Immature natural killer cell (primary cell): ENCODE data around the gene LRIT1. TPM values are rescaled to one million over a fixed set of nuclear protein-coding genes. Genes with fewer than 3 reads are reported as not detected.

Experiments used
- DNase-seq, 3 donors: peaks; one replicate each; pipeline ENCODE4 v3.0.0; 2022; ENCODE audit warnings: mixed read lengths in 1 of 3
- H3K27ac Mint-ChIP-seq, 6 donors: one replicate each; pipeline ENCODE4 v1.8.0; 2020; ENCODE audit warnings: mixed read lengths in 6 of 6, mild to moderate bottlenecking in 5 of 6, inconsistent platforms in 4 of 6, moderate library complexity in 3 of 6
- H3K27me3 Mint-ChIP-seq, 3 donors: one replicate each; pipeline ENCODE4 v1.8.0; 2020 to 2021; ENCODE audit warnings: low read depth in 3 of 3, mild to moderate bottlenecking in 3 of 3, mixed read lengths in 3 of 3, moderate library complexity in 3 of 3, inconsistent platforms in 1 of 3
- H3K36me3 Mint-ChIP-seq, 3 donors: one replicate each; pipeline ENCODE4 v1.8.0; 2020; ENCODE audit warnings: mixed read lengths in 3 of 3, inconsistent platforms in 2 of 3, mild to moderate bottlenecking in 2 of 3
- H3K4me1 Mint-ChIP-seq, 2 donors: one replicate each; pipeline ENCODE4 v1.8.0; 2020; ENCODE audit warnings: inconsistent platforms in 2 of 2, mild to moderate bottlenecking in 2 of 2, mixed read lengths in 2 of 2, moderate library complexity in 1 of 2
- H3K4me3 Mint-ChIP-seq, 5 donors: one replicate each; pipeline ENCODE4 v1.8.0; 2020; ENCODE audit warnings: mild to moderate bottlenecking in 5 of 5, mixed read lengths in 5 of 5, inconsistent platforms in 3 of 5, moderate library complexity in 3 of 5
- H3K9me3 Mint-ChIP-seq, 6 donors: one replicate each; pipeline ENCODE4 v1.8.0; 2020; ENCODE audit warnings: mild to moderate bottlenecking in 6 of 6, mixed read lengths in 6 of 6, inconsistent platforms in 4 of 6, moderate library complexity in 3 of 6
- polyA plus RNA-seq, 3 donors: library from polyadenylated mRNA; unstranded; fragments of 300-500 nt; fragmentation: Illumina TruSeq; gene quantifications; one replicate each; pipeline ENCODE4 v1.2.3, GENCODE V29; 2021

Gene LRIT1
- polyA plus RNA-seq, 3 donors from 2014 or later, result not detected

DNA sequence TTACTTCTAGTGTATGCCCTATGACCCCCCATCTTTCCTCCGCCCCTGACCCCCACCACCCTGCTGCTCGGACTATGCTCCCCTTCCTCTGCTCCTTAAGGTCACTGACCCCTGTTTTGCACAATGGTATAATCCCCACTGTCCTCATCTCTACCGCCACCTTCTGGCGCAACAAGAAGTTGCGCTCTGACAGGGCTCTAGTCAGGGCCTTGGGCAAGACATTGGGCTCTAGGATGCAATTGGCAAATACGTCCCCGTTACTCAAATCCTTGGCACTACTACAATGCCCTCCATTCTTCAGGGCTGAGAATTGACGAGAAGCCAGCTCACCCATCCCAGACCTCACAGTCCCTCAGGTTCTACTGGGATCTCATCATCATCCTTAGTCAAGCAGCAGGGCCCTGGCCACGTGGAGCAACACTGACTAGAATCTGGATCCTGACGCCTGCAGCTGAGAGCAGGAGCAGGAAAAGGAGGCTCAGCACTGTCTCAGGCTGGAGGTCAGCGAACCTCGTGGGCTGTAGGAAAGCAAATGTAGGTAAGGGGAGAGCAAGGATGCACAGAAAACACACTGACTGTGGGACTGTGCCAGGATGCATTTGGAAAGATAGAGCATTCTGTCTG is 26.6 kb downstream of the LRIT1 start:
- no peaks in the 10 kb centered on the region for H3K9me3 Mint-ChIP-seq
- peaks cover 0 to 4% (median 4%) of the 10 kb centered on the region in 3 donors for H3K36me3 Mint-ChIP-seq
- H3K27me3 Mint-ChIP-seq, result peaks cover 0 to 1% (median 0%) of the 10 kb centered on the region in 3 donors
- DNase-seq, result peak; percentile 23 to 39 (median 38)
- H3K27ac Mint-ChIP-seq, result no peak overlapping the region
- H3K4me1 Mint-ChIP-seq, result no peaks in the 10 kb centered on the region
- H3K4me3 Mint-ChIP-seq, result peak overlapping the region in 3 of 5 donors; percentile 35 to 62 (median 51)

DNA sequence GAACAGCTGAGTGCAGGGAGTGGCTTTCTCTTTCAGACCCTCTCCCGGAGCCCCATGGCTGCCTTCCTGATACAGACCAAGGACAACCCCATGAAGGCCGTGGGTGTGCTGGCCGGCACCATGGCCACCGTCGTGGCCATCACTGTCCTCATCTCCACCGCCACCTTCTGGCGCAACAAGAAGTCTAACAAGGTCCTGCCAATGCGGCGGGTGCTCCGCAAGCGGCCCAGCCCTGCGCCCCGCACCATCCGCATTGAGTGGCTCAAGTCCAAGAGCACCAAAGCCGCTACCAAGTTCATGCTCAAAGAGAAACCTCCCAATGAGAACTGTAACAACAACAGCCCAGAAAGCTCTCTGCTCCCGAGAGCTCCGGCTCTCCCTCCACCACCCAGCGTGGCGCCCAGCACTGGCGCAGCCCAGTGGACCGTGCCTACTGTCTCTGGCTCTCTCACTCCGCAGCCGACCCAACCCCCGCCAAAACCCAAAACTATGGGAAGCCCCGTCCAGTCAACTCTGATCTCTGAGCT is 27.2 kb downstream of the LRIT1 start:
- Mint-ChIP-seq H3K9me3 (no peaks in the 10 kb centered on the region), H3K4me3 (peak overlapping the region in 3 of 5 donors; percentile 35 to 62 (median 51)), H3K36me3 (no peaks in the 10 kb centered on the region), H3K4me1 (no peaks in the 10 kb centered on the region), H3K27ac (no peak overlapping the region), H3K27me3 (peaks cover 0 to 1% (median 0%) of the 10 kb centered on the region in 3 donors)
- no peak for DNase-seq

DNA sequence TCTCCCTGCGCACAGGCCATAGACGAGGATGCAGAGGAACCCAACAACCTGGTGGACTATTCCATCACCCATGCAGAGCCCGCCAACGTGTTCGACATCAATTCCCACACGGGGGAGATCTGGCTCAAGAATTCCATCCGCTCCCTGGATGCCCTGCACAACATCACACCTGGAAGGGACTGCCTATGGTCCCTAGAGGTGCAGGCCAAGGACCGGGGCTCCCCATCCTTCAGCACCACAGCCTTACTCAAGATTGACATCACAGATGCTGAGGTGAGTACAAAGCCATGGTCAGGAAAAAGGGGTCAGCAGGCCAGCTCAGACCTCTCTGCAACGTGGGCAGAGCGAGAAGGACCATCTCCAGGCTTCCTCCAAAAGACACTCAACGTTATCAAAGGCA is 28.3 kb downstream of the LRIT1 start:
- Mint-ChIP-seq H3K36me3 (peaks cover 0 to 3% (median 0%) of the 10 kb centered on the region in 3 donors), H3K27ac (no peak overlapping the region), H3K4me1 (no peaks in the 10 kb centered on the region), H3K27me3 (peaks cover 0 to 3% (median 0%) of the 10 kb centered on the region in 3 donors), H3K9me3 (no peaks in the 10 kb centered on the region), H3K4me3 (no peak overlapping the region)
- DNase-seq, result no peak

DNA sequence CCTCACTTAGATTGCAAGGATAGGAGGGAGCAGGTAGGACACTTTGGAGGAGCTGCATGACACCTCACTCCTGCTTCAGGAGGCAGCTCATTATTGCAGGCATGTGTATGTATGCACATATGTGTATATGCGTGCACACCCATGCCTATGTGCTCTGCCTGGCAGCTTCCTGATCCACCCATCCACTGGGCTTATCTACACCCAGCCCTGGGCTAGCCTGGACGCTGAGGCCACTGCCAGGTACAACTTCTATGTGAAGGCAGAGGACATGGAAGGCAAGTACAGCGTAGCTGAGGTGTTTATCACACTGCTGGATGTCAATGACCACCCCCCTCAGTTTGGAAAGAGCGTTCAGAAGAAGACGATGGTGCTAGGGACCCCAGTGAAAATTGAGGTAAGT is 29.3 kb downstream of the LRIT1 start:
- H3K27me3 Mint-ChIP-seq, result peaks cover 0 to 3% (median 0%) of the 10 kb centered on the region in 3 donors
- H3K4me3 Mint-ChIP-seq, result no peak overlapping the region

DNA sequence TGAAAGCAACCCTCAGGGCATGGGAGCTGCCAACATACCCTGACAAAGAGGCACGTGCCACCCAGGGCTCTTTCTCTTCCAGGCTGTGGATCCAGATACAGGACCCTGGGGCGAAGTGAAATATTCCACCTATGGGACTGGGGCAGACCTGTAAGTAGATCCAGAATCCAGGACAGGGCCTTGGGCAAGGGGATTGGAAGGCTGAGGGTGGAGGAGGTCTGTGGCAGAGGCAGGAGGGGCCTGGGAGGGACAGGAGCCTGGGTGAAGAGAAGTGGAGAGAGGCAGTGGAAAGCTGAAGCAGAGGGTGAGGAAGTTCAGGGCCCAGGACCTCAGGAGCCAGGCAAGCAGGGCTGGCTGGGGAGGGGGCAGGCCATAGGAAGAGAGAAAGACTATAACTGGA is 29.8 kb downstream of the LRIT1 start:
- Mint-ChIP-seq H3K4me3 (no peak overlapping the region), H3K27me3 (peaks cover 0 to 3% (median under 1%) of the 10 kb centered on the region in 3 donors), H3K9me3 (no peaks in the 10 kb centered on the region), H3K36me3 (peaks cover 0 to 3% (median 0%) of the 10 kb centered on the region in 3 donors), H3K4me1 (no peaks in the 10 kb centered on the region), H3K27ac (no peak overlapping the region)
- DNase-seq, result no peak

More for the DNA sequence above, 29.3 kb downstream of the LRIT1 start:
- no peak for DNase-seq
- H3K4me1 Mint-ChIP-seq, result no peaks in the 10 kb centered on the region
- no peaks in the 10 kb centered on the region for H3K9me3 Mint-ChIP-seq
- H3K36me3 Mint-ChIP-seq, result peaks cover 0 to 3% (median 0%) of the 10 kb centered on the region in 3 donors
- no peak overlapping the region for H3K27ac Mint-ChIP-seq

DNA sequence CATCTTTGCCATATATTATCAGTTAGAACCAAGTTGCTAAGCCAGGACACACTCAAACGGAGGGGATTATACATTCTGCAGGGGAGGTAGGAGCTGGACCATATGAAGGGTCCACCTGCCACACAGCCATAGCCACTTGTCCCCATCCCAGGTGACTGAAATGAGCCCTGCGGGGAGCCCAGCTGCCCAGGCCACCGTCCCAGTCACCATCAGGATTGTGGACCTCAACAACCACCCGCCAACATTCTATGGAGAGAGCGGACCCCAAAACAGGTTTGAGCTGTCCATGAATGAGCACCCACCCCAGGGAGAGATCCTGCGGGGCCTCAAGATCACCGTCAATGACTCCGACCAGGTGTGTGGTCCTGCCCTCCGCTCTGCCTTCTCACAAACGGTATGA is 33.3 kb downstream of the LRIT1 start:
- no peak for DNase-seq
- H3K36me3 Mint-ChIP-seq, result peaks cover 0 to 3% (median 0%) of the 10 kb centered on the region in 3 donors

DNA sequence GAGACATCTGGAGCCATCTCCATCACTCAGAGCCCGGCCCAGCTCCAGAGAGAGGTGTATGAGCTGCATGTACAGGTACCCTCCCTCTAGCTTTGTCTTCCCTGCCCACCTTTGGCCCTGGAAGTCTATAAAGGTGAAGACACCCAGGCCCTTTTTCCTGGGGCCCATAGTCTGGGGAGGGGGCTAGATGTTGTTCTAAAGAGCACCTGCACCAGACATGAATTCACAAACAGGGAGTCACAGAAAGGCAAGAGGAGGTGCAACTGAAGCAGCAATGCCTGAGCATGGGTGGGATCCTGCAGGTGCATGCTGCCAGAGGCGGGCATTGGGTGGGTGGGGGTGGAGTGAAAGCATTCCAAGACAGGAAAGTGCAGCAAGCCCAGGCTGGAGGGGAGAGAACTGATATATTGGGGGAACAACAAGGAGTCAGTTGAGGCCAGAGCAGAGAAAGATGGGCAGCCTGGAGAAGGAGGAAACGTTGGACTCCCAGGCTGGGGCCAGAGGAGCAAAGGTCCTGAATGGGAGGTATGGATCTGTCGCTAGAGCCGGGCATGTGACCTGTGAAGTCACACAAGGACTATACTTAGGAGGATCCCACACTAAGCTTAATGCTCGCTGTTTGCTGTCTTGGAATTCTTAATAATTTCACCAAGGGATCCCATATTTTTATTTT is 35.4 kb downstream of the LRIT1 start:
- H3K4me1 Mint-ChIP-seq, result no peaks in the 10 kb centered on the region
- peak overlapping the region in 1 of 6 donors; percentile 17 for H3K27ac Mint-ChIP-seq
- DNase-seq, result no peak
- peaks cover 0 to 4% (median 3%) of the 10 kb centered on the region in 3 donors for H3K27me3 Mint-ChIP-seq
- H3K4me3 Mint-ChIP-seq, result no peak overlapping the region
- H3K9me3 Mint-ChIP-seq, result no peaks in the 10 kb centered on the region
- H3K36me3 Mint-ChIP-seq, result peaks cover 0 to 3% (median 0%) of the 10 kb centered on the region in 3 donors

More for the DNA sequence above, 33.3 kb downstream of the LRIT1 start:
- Mint-ChIP-seq H3K4me3 (no peak overlapping the region), H3K4me1 (no peaks in the 10 kb centered on the region), H3K9me3 (no peaks in the 10 kb centered on the region), H3K27me3 (peaks cover 0 to 4% (median 3%) of the 10 kb centered on the region in 3 donors), H3K27ac (no peak overlapping the region)

DNA sequence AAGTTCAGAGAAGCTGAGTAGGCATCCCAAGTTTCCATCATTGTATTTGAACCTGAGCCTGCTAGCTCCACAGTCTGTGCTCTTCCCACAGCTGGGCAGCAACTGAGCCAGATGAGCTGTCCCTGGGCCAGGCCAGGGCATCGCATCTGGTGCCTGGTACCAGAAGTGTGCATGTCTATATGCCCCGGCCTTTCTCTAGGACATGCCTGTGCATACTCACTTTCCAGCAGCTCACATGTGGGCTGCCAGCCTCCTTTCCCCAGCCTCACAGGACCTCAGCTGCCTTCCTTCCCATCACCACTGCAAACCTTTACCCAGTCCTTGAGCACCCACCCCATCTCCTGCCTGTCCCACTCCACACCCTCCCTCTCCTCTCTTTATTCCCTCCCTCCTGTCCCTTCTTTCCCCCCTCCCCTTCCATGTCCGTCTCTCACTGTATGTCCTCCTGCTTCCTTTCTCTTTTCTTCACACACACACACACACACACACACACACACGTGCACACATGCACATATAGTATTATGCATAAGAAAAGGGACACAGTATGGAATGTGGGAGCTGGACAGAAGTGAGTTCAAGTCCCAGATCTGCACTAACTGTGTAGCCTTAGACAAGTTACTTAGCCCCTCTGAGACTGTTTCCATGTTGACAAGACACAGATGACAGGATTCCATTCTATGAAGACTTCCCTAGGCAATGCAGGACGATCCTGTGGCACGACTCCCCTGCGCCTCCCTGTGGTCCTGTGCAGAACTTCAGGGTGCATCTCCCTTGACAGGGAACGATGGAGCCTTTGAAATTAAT is 36.1 kb downstream of the LRIT1 start:
- Mint-ChIP-seq H3K36me3 (peaks cover 0 to 6% (median 0%) of the 10 kb centered on the region in 3 donors), H3K4me3 (no peak overlapping the region), H3K4me1 (no peaks in the 10 kb centered on the region), H3K27me3 (peaks cover 0 to 4% (median 3%) of the 10 kb centered on the region in 3 donors), H3K9me3 (no peaks in the 10 kb centered on the region), H3K27ac (peak overlapping the region in 1 of 6 donors; percentile 17)
- DNase-seq, result peak; percentile 62 to 72 (median 64)

DNA sequence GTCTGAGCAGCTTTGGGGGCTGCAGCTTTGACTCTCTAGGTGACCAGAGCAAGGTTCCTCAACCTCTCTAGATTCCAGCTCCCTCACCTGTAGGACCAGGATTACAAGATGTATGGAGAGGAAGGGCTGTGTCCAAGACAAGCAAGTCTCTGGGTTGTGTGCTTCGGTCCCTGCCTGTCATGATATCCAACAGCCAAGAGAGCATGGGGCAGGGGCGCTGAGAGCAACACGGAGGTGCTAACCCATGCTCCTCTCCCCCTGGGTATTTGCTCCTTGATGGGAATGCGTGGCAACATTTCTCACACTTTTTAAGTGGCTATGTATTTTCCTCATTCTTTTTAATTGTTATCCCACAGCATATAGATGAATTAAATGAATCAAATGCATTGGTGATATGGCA is 36.7 kb downstream of the LRIT1 start:
- no peaks in the 10 kb centered on the region for H3K4me1 Mint-ChIP-seq
- H3K27me3 Mint-ChIP-seq, result peaks cover 0 to 4% (median 3%) of the 10 kb centered on the region in 3 donors
- DNase-seq, result no peak
- H3K9me3 Mint-ChIP-seq, result no peaks in the 10 kb centered on the region
- no peak overlapping the region for H3K4me3 Mint-ChIP-seq
- no peak overlapping the region for H3K27ac Mint-ChIP-seq
- peaks cover 0 to 7% (median 0%) of the 10 kb centered on the region in 3 donors for H3K36me3 Mint-ChIP-seq

DNA sequence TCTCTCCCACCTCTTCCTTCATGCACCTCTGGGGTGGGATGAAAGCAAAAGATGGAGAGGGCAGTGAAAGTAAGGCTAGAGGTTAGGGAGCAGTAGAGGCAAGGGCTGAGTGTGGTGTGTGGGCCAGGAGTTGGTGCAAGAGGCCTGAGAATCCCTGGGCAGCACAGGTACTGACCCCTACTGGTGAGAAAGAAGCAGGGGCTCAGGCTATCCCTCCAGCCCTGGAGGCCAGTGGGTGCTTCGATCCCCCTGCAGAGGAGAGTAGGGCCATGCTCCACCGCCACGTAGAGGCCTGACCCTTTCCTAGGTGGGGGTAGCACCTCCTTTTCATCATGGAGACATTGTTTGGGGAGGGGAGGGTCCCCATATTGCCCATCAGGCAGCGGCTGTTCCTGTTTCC is 37.2 kb downstream of the LRIT1 start:
- Mint-ChIP-seq H3K4me1 (no peaks in the 10 kb centered on the region), H3K4me3 (no peak overlapping the region), H3K27me3 (peaks cover 0 to 4% (median 3%) of the 10 kb centered on the region in 3 donors), H3K36me3 (peaks cover 0 to 9% (median 0%) of the 10 kb centered on the region in 3 donors), H3K9me3 (no peaks in the 10 kb centered on the region), H3K27ac (no peak overlapping the region)
- DNase-seq, result peak in 1 of 3 donors; percentile 17

DNA sequence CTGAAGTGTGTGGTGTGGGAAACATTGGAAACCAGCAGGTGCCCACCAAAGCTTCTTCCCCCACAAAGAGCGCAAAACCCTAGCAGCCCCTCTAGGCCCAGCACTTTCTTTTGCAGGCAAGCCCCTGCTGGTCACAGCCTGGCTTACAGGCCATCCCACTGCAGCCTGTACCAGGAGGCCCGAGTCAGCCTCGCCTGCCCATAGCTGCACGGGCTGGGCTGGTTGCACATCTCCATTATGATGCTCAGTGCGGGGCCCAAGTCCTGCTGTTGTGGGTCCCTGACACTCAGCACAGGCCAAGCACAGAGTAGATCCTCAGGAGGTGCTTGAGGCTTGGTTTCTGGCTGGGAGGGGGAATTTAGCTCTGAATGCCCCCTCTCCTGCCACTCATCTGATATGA is 39.0 kb downstream of the LRIT1 start:
- DNase-seq, result no peak
- H3K36me3 Mint-ChIP-seq, result peaks cover 0 to 13% (median 6%) of the 10 kb centered on the region in 3 donors
- H3K9me3 Mint-ChIP-seq, result no peaks in the 10 kb centered on the region
- no peak overlapping the region for H3K27ac Mint-ChIP-seq
- peaks cover 0 to 4% (median 3%) of the 10 kb centered on the region in 3 donors for H3K27me3 Mint-ChIP-seq
- no peaks in the 10 kb centered on the region for H3K4me1 Mint-ChIP-seq
- H3K4me3 Mint-ChIP-seq, result no peak overlapping the region

DNA sequence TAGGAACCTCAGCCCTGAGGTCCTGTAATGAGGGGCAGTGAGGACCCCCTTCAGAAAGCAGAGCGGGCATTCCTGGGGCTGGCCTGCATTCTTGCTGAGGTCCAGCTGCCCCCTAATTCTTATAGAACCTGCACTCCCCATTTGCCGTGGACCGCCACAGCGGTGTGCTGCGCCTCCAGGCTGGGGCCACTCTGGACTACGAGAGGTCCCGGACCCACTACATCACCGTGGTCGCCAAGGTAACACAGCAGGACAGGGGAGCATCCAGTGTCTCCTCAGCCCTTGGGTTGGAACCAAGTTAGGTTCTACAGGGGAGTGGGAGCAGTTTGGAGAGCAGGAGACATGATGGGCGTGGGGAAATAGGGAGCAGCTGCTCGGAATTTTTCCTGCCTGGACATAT is 39.7 kb downstream of the LRIT1 start:
- no peak for DNase-seq
- peaks cover 0 to 5% (median 3%) of the 10 kb centered on the region in 3 donors for H3K27me3 Mint-ChIP-seq

DNA sequence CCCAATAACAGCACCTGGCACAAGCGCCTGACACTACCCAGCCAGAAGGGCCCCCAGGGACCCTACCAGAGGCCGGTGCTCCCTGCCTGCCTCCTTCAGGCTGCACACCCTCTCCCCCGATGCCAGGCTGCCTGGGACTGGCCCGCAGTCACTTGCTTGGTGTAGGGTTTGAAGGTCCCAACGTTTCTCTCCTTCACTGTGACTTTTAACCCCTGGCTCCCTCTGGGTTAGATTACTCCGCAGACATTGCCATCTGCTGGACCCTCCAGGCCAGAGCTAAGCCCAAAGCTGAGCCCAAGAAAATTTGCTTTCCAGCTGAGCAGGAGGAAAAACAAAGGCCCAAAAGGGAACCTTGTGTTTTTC is 40.1 kb downstream of the LRIT1 start:
- H3K9me3 Mint-ChIP-seq, result no peaks in the 10 kb centered on the region
- peaks cover 0 to 7% (median 2%) of the 10 kb centered on the region in 3 donors for H3K27me3 Mint-ChIP-seq
- no peak overlapping the region for H3K27ac Mint-ChIP-seq
- peaks cover 0 to 13% (median 6%) of the 10 kb centered on the region in 3 donors for H3K36me3 Mint-ChIP-seq
- peaks cover 0 to 4% of the 10 kb centered on the region in 2 donors for H3K4me1 Mint-ChIP-seq
- H3K4me3 Mint-ChIP-seq, result no peak overlapping the region
- DNase-seq, result no peak

More for the DNA sequence above, 39.7 kb downstream of the LRIT1 start:
- H3K4me1 Mint-ChIP-seq, result no peaks in the 10 kb centered on the region
- peaks cover 0 to 13% (median 6%) of the 10 kb centered on the region in 3 donors for H3K36me3 Mint-ChIP-seq
- H3K27ac Mint-ChIP-seq, result no peak overlapping the region
- H3K4me3 Mint-ChIP-seq, result no peak overlapping the region
- no peaks in the 10 kb centered on the region for H3K9me3 Mint-ChIP-seq
